ENCODE results near the gene RBM19.

DNA sequence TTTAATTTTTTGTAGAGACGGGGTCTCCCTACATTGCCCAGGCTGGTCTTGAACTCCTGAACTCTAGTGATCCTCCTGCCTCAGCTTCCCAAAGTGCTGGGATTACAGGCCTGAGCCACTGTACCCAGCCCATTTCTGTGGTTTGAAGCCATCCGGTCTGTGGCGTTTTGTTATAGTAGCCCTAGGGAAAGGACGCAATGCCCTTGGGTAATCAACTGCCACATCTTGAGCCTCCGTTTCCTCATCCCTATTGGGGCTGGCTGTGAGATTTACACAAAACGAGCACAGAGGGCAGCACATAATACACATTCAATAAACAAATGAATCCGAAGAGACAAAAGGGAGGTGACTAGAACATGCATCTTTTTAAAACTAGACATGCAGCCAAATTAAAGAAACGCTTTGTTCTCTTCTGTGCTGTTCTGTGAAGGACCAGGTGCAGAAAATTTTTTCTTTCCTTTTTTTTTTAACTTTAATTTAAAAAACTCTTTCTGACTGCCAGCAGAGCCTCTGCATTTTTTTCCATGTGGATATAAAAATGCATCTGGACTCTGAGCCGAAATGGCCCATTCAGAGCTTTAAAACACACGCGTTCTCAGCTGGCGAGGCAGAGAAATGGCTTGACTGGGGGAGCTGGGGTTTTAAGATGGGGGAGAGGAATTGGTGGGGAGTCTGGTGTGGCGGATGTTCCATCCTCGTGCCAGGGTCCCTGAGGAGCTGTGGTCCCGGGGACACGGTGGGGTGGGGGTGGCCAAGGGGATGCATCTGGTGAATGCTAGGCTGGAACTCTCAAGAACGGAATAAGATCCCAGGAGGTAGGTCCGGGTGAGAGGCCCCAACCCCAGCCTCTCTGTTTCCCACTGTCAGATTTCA, 119.0 kb downstream of the RBM19 start:
- TF ChIP-seq, protein P1, sequence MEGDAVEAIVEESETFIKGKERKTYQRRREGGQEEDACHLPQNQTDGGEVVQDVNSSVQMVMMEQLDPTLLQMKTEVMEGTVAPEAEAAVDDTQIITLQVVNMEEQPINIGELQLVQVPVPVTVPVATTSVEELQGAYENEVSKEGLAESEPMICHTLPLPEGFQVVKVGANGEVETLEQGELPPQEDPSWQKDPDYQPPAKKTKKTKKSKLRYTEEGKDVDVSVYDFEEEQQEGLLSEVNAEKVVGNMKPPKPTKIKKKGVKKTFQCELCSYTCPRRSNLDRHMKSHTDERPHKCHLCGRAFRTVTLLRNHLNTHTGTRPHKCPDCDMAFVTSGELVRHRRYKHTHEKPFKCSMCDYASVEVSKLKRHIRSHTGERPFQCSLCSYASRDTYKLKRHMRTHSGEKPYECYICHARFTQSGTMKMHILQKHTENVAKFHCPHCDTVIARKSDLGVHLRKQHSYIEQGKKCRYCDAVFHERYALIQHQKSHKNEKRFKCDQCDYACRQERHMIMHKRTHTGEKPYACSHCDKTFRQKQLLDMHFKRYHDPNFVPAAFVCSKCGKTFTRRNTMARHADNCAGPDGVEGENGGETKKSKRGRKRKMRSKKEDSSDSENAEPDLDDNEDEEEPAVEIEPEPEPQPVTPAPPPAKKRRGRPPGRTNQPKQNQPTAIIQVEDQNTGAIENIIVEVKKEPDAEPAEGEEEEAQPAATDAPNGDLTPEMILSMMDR (IDR thresholded peaks at IDR 0.05) = no peak
- no peak for TF ChIP-seq POLR2A (IDR thresholded peaks at IDR 0.05)
